Dermis microvascular lymphatic vessel endothelial cell (primary cell): ENCODE data around the gene KRTAP1-5. TPM values are rescaled to one million over a fixed set of nuclear protein-coding genes. Genes with fewer than 3 reads are reported as not detected.
"Not testable (repeated sequence)": the region's sequence is repeated elsewhere in the genome, so short reads cannot be mapped to it uniquely, and the experiment has no call there.

Source experiments
- DNase-seq, 2 donors: peaks; one replicate each; pipeline versions ENCODE4 v3.0.0 to v3.0.0-alpha.2; 2010; ENCODE audit warnings: low read depth in 2 of 2
- total RNA-seq: library from RNA; depleted of rRNA; stranded (reverse); fragments of >200 nt; gene quantifications from 2 replicates; pipeline ENCODE4 v1.2.1, GENCODE V29; 2014

Gene KRTAP1-5
- total RNA-seq, 1 donor from 2014 or later, result not detected

DNA sequence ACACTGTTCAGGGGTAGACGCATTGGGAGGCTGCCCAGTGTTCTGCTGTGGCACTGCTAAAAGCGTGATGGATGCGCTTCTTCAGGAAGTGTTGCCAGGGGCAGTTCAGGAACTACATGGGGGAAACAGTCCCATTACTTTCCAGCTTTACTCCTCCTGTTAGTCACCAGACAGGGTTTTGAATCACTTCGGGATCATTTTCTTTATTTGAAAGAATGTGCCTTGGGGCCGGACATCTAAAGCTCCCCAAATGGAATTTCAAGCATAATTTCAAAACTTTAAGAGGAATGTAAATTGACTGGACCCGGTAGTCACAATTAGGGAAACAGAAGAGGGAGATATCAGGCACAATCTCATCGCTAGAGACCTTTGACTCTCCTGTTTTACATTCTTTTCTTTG, 21.4 kb upstream of the KRTAP1-5 start:
- no peak for DNase-seq

DNA sequence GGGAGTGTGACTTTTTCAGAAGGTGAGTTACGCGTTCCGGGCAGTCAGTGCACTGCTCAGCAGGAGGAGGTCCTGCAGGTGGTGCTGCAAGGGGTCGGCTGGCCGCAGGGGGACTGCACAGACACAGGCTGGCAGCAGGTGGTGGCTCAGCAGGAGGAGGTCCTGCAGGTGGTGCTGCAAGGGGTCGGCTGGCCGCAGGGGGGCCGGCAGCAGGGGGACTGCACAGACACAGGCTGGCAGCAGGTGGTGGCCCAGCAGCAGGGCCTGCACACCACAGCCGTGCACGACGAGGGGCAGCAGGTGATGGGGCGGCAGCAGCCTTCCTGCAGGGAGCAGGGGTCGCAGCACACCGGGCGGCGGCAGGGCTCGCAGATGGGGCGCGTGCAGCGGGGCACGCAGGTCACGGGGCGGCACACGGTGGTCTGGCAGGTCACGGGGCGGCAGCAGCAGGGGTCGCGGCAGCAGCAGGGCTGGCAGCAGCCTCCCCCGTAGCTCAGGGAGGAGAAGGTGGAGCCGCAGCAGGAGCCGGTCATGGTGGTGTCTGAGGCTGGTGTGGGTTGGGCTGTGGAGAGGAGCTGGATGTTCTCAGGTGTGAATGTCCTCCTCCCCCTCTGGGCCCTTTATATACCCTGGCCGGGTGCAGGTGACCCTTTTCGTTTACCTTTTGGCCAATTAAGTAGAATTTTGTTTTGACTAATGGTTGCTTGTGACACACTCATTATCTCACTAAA, 19.9 kb upstream of the KRTAP1-5 start, which contains the start of gene KRTAP2-1:
TSS of gene KRTAP2-1 (minus strand) at position 582 of the 731 bp plus-strand sequence. CDS start at position 533, 49 bp downstream.
- not testable (repeated sequence) for DNase-seq

DNA sequence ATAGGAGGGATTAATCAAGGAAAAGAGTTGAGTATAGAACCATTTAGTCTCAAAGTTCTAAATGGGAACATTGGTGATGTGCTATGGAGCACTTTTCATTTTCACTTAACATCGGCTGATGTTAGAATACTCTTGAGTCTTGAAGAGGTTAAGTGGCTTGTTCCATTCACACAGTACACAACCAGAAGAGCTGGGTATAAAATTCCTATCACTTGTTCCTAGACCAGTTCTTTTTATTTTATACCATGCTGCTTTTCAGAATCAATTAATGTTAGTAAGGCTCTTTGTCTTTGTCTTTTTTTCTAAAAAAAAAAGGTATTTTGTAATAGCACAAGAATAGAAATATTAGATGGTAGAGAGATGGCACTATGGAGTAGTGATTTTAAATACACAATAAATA, 15.9 kb upstream of the KRTAP1-5 start:
- DNase-seq, result no peak

DNA sequence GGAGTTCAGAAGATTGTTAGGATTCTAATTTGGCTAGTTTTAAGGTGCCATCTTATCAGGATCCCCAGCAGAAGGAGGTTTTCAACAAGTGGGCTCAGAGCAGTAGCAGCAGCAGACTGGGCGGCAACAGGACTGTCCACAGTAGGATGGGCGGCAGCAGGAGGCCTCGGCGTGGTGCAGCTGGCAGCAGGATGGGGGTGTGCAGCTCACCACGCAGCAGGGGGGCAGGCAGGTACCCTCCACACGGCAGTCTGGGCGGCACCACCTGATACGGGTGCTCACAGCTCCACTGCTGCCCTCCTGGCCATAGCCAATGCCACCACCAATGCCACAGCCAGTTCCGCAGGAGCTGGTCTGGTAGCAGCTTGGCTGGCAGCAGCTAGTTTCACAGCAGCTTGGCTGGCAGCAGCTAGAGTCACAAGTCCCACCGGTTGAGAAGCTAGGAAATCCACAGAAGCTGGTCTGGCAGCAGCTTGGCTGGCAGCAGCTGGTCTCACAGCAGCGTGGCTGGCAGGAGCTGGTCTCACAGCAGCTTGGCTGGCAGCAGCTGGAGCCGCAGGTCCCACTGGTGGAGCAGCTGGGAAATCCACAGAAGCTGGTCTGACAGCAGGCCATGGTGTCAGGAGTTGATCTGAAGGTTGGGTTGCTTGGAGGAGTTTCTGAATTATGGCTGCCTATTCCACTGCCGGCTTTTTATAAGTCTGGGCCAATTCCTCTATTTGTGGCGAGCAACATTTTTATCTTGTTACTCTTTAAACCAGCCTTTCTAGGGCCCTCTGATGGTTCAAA, 14.0 kb upstream of the KRTAP1-5 start, which contains the start of gene KRTAP1-1:
TSS of gene KRTAP1-1 (minus strand) at position 668 of the 789 bp plus-strand sequence. CDS start at position 615, 53 bp downstream.
- not testable (repeated sequence) for DNase-seq

DNA sequence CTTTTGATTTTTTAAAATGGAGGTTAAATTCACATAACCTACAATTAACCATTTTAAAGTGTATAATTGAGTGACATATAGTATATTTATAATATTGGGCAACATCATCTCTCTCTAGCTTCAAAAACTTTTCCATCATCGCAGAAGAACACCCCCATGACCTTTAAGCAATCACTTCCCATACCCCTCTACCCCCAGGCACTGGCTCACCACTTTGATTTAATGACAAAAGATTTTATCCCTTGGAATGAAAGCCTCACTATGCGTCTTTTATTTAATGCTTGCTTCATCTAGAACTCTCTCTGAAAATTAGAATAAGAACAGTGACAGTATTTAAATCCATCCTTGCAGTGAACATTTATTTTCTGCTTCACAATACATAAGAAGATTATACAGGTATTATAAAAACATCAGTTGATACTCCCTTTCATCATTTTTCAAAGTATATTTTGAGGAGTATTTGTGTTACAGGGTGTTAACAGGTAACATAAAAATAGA, 10.9 kb upstream of the KRTAP1-5 start:
- no peak for DNase-seq

GRCh38 chr17:41034346-41034935, 7.4 kb upstream of the KRTAP1-5 start, which contains the start of gene KRTAP1-3:
TSS of gene KRTAP1-3 (minus strand) at chr17:41034874. CDS start at chr17:41034821, 53 bp downstream.
- DNase-seq, result not testable (repeated sequence)

DNA sequence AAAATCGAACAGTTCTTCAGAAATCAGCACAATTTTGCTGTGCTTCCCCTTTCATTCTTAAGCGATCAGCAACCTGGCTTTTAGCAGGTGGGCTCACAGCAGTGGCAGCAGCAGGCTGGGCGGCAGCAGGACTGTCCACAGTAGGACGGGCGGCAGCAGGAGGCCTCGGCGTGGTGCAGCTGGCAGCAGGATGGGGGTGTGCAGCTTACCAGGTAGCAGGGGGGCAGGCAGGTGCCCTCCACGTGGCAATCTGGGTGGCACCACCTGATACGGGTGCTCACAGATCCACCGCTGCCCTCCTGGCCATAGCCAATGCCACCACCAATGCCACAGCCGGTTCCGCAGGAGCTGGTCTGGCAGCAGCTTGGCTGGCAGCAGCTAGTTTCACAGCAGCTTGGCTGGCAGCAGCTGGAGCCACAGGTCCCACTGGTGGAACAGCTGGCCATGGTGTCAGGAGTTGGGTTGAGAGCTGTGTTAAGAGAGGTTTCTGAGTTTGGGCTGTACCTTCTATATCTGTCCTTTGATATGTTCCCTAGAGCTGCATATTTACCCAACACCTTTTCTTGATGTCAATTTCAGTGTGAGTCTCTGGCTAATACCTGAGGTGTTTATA, 2.7 kb upstream of the KRTAP1-5 start, which contains the start of gene KRTAP1-4:
TSS of gene KRTAP1-4 (minus strand) at position 563 of the 613 bp plus-strand sequence. CDS start at position 446, 117 bp downstream.
- no peak for DNase-seq

- no peak for DNase-seq
Measured at GRCh38 chr17:41024697-41025096, 2.3 kb downstream of the KRTAP1-5 start.

DNA sequence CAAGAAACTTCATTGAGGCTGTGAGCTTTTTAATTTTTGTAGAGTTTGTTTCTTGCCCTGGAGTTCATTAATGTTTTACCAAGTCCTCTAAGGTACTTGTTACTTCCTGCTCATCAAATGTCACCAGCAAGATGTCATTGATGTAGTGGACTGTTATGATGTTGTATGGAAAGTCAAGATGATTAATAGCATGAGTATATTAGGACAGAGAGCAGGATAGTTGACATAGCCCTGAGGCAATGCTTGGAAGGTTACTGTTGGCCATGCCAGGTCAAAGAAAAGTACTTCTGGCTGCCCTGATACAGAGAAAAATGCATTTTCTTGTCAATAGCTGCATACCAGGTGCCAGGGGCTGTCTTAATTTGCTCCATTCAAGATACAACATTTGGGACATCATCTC, 6.7 kb downstream of the KRTAP1-5 start:
- no peak for DNase-seq

DNA sequence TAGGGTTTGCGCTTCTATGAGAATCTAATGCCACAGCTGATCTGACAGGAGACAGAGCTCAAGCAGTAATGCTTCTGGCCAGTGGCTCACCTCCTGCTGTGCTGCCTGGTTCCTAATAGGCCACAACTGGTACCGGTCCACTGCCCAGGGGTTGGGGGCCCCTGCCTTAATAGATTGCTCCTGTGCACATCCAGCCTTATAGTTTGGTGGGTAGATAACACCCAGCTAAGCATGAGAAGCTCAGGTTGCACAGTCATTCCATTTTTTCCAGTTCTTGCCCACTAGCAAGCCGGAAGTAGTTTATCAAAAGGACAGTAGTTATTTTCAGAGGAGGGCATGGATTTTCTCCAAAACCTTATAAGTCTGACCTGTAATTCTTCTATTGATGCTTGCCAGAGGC, 7.6 kb downstream of the KRTAP1-5 start:
- DNase-seq, result no peak

- DNase-seq, result no peak
Measured at GRCh38 chr17:41018541-41018940, 8.5 kb downstream of the KRTAP1-5 start.

GRCh38 chr17:41016578-41017215, 10.3 kb downstream of the KRTAP1-5 start:
- DNase-seq, result no peak

DNA sequence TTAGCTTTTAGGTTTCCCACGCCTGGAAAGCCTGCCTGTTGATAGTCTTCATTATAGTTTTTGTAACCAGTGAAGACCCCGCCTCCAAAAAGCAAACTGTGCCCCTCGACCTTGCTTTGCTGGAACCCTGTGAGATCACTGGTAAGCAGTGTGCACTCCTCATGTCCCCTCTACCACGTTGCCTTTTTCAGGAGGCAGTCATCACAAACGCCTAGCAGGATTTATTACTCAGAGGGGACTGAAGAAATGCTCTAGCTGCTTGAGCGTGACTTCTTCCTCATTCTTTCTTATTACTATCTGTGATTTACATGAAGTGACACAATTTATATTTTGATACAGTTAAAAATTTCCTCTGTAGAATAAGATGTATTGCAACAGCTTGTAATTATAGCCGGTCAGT, 11.6 kb downstream of the KRTAP1-5 start:
- no peak for DNase-seq

DNA sequence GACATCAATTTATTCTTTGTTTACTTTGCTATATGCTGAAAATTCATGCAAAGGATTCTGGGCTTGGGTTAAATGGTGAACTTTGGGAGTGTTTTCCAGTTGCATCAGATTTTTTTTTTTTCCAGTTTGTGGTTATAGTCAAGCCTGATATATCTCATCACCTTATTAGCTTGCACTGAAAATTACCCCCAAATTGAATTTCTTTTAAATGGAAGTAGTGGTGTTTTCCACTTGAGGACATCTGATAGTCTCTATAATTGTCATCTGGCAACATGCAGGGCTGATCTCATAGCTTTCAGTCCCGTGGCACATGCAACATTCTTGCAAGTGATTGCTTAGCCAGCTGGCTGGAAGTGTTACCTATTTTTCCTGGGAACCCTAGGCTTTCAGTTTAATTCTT, 13.4 kb downstream of the KRTAP1-5 start:
- no peak for DNase-seq

GRCh38 chr17:41013181-41013580, 13.8 kb downstream of the KRTAP1-5 start:
- no peak for DNase-seq

DNA sequence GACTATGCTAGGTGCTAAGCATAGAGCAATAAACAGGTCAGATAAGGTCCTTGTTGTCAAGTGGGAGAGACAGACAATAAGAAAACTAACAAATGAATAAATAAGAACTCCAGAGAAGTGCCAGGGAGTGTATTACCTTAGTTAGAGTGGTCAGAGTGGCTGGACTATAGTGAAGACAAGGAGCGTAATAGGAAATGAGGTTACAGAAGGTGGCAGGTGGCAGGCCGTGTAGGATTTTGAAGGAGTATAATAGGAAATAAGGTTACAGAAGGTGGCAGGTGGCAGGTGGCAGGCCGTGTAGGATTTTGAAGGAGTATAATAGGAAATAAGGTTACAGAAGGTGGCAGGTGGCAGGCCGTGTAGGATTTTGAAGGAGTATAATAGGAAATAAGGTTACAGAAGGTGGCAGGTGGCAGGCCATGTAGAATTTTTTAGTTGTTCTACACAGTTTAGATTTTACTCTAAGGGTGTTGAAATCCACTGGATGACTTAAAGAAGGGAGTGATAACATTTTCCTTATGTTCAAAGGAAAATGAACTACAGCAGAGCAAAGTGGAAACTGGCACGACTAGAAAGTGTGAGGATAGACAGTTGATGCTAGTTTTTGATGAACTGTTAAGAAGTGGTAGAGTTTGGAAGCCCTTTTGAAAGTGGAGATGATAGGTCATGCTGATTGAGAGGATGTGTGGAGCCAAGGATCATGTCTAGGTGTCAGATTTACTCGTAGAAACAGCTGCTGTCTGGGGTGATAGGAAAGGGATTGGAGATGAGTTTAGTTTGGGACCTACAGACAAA, 14.5 kb downstream of the KRTAP1-5 start:
- no peak for DNase-seq

- no peak for DNase-seq
Measured at GRCh38 chr17:41010441-41010840, 16.6 kb downstream of the KRTAP1-5 start.

DNA sequence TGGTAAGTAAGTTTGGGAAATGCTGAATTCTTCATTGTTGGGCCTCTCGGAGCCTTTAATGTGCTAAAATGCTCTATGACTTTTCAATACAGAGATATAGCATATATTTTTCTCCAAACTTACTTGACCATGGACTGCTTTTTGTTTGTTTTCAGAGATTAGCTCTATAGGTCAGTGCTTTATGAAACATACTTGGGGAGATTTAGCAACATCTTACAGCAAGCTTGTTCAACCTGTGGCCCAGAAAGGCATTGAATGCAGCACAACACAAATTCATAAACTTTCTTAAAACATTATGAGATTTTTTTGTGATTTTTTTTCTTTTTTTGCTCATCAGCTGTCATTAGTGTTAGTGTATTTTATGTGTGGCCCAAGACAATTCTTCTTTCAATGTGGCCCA, 17.1 kb downstream of the KRTAP1-5 start:
- DNase-seq, result no peak

GRCh38 chr17:41009301-41009760, 17.7 kb downstream of the KRTAP1-5 start:
- no peak for DNase-seq

GRCh38 chr17:41008811-41009210, 18.2 kb downstream of the KRTAP1-5 start, which contains the start of gene KRTAP3-1:
TSS of gene KRTAP3-1 (minus strand) at chr17:41009128. CDS start at chr17:41009074, 54 bp downstream.
- DNase-seq, result no peak
